Astrocyte of the cerebellum (primary cell): Measurements from ENCODE around the gene ZHX3.

Experiments used
- DNase-seq: peaks from one replicate; pipeline ENCODE4 v3.0.0-alpha.2; 2011; ENCODE audit warnings: low read depth
- H3K4me3 ChIP-seq: 2 replicates; pipeline ENCODE4 v1.5.1; 2011; ENCODE audit warnings: mild to moderate bottlenecking, low read depth, low read length, moderate library complexity
- CTCF ChIP-seq: IDR thresholded peaks from 2 replicates; pipeline ENCODE4 v1.5.1; 2012; ENCODE audit warnings: low read length, low read depth, moderate library complexity, mild to moderate bottlenecking; ENCODE audit errors: missing control alignments
- in situ Hi-C: cut with HindIII; loops from 2 replicates; pipeline ENCODE4 v1.10.0; 2017; ENCODE audit warnings: low sequenced_read_pairs

ZHX3 gene

GRCh38 chr20:41264819-41265218 lies 52.7 kb downstream of the ZHX3 start:
- in situ Hi-C loops, result no loop called here

GRCh38 chr20:41261790-41262717 lies 55.5 kb downstream of the ZHX3 start:
- DNase-seq, result no peak
- no peak overlapping the region for H3K4me3 ChIP-seq
- in situ Hi-C loops, result no loop called here
- TF ChIP-seq CTCF, result no peak

More at GRCh38 chr20:41264819-41265218, 52.7 kb downstream of the ZHX3 start:
- TF ChIP-seq CTCF, result no peak
- no peak overlapping the region for H3K4me3 ChIP-seq
- no peak for DNase-seq

- no peak overlapping the region for H3K4me3 ChIP-seq
- TF ChIP-seq CTCF, result no peak
- DNase-seq, result no peak
- in situ Hi-C loops, result no loop called here
Observed at GRCh38 chr20:41261260-41261659, 56.3 kb downstream of the ZHX3 start.

- no peak for TF ChIP-seq CTCF
- DNase-seq, result no peak
- in situ Hi-C loops, result no loop called here
- H3K4me3 ChIP-seq, result no peak overlapping the region
Observed at GRCh38 chr20:41260734-41261220, 56.8 kb downstream of the ZHX3 start.

- no peak for TF ChIP-seq CTCF
- in situ Hi-C loops, result no loop called here
- H3K4me3 ChIP-seq, result no peak overlapping the region
Observed at GRCh38 chr20:41259309-41259708, 58.2 kb downstream of the ZHX3 start.

DNA sequence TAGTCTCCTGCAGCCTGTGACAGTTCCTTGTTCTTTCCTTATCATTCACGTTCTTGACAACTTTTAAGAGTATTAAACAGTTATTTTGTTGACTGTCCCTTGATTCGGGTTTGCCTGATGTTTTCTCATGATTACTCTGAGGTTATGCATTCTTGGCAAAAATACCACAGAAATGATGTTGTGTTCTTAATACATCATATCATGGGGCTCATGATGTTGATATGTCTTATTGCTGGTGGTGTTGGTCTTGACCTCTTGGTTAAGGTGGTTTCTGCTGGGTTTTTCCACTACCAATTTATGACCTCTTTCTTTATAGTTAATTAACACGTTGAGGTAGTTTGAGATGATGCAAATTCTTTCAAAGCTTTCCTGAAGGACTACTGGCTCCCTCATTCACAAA lies 59.1 kb downstream of the ZHX3 start:
- in situ Hi-C loops, result no loop called here
- DNase-seq, result no peak
- TF ChIP-seq CTCF, result no peak

More at GRCh38 chr20:41259309-41259708, 58.2 kb downstream of the ZHX3 start:
- no peak for DNase-seq

More for the DNA sequence above, 59.1 kb downstream of the ZHX3 start:
- no peak overlapping the region for H3K4me3 ChIP-seq
